Thoracic aorta (tissue), 2 donors: ENCODE results near the gene ERCC2. TPM values are rescaled to one million over a fixed set of nuclear protein-coding genes. Genes with fewer than 3 reads are reported as not detected.

Experiments
- ATAC-seq: fragments of 150-250 bp; one replicate; pipeline ENCODE4 v1.8.0; 2017; ENCODE audit warnings: low read depth; ENCODE audit not compliant: insufficient number of reproducible peaks, low FRiP score
- DNase-seq: peaks from one replicate; pipeline ENCODE4 v3.0.0-alpha.2; 2020; ENCODE audit warnings: low spot score
- H3K27ac ChIP-seq, 2 donors: fragments of 200-600 bp; sonication (generic); 1 replicate in 1 of 2; 2 replicates in 1 of 2; pipeline ENCODE4 v1.5.1; 2016; ENCODE audit warnings: mild to moderate bottlenecking in 2 of 2, moderate library complexity in 2 of 2
- H3K27me3 ChIP-seq: fragments of 200-600 bp; sonication (generic); replicated peaks from 2 replicates; pipeline ENCODE4 v1.6.0; 2016; ENCODE audit warnings: mild to moderate bottlenecking; ENCODE audit not compliant: insufficient read depth
- H3K36me3 ChIP-seq: fragments of 200-600 bp; sonication (generic); one replicate; pipeline ENCODE4 v1.5.1; 2016
- H3K4me1 ChIP-seq, 2 donors: fragments of 200-600 bp; sonication (generic); 1 replicate in 1 of 2; 2 replicates in 1 of 2; pipeline versions ENCODE4 v1.5.1 to v1.6.0; 2016; ENCODE audit warnings: low read depth in 2 of 2, mild to moderate bottlenecking in 1 of 2; ENCODE audit not compliant: control insufficient read depth in 1 of 2
- H3K4me3 ChIP-seq: fragments of 200-600 bp; sonication (generic); 2 replicates; pipeline ENCODE4 v1.5.1; 2016; ENCODE audit warnings: mild to moderate bottlenecking
- H3K9me3 ChIP-seq: fragments of 200-600 bp; sonication (generic); 2 replicates; pipeline ENCODE4 v1.5.1; 2016
- CTCF ChIP-seq: fragments of 200-600 bp; sonication (generic); IDR thresholded peaks from one replicate; pipeline ENCODE4 v1.5.1; 2019; ENCODE audit warnings: antibody characterized with exemption
- total RNA-seq, 2 donors: library from RNA; depleted of rRNA; stranded (reverse); fragments of >200 nt; gene quantifications; one replicate each; pipeline versions ENCODE4 v1.1.0 to v1.2.3, GENCODE V29; 2016

ERCC2 gene
- total RNA-seq, 2 donors from 2014 or later = 11.6 to 18.3 TPM

GRCh38 chr19:45305007-45305406, 65.4 kb downstream of the ERCC2 start:
- no peak for TF ChIP-seq CTCF
- H3K36me3 ChIP-seq = no peaks in the 10 kb centered on the region
- H3K27me3 ChIP-seq = no peaks in the 10 kb centered on the region
- DNase-seq = no peak
- H3K9me3 ChIP-seq = no peaks in the 10 kb centered on the region
- no peaks in the 10 kb centered on the region for H3K4me1 ChIP-seq
- no peak overlapping the region for H3K27ac ChIP-seq
- H3K4me3 ChIP-seq = no peak overlapping the region
- no peak for ATAC-seq

GRCh38 chr19:45304141-45304926, 66.0 kb downstream of the ERCC2 start:
- Histone ChIP-seq H3K27ac (no peak overlapping the region), H3K36me3 (peaks cover under 1% of the 10 kb centered on the region), H3K4me1 (no peaks in the 10 kb centered on the region), H3K9me3 (no peaks in the 10 kb centered on the region), H3K27me3 (no peaks in the 10 kb centered on the region), H3K4me3 (no peak overlapping the region)
- DNase-seq (no peak), ATAC-seq (no peak)
- TF ChIP-seq CTCF = no peak

DNA sequence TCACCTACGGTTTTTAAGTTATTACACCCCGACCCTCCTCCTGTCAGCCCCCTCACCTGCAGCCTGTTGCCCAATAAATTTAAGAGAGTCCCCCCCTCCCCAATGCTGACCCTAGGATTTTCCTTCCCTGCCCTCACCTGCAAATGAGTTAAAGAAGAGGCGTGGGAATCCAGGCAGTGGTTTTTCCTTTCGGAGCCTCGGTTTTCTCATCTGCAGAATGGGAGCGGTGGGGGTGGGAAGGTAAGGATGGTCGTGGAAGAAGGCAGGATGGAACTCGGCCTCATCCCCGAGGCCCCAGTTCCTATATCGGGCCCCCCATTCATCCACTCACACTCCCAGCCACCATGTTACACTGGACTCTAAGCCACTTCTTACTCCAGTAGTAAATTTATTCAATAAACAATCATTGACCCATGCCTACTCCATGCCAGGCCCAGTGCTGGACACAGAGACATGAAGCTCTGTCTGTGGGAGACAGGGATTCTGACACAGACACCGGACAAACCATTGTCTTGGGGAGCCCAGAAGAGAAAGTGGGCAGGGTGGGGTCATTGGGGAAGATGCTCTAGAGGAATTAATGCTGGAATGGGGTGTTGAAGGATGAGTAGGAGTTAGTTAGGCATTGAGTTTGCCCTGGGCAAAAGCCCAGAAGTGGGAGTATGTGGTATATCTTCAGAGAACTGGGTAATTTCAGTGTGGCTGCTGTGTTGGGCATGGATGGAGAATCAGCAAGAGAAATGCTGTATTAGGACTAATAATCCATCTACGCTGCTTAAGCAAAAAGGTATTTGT, 66.9 kb downstream of the ERCC2 start:
- no peak for TF ChIP-seq CTCF
- Histone ChIP-seq H3K36me3 (peaks cover 4% of the 10 kb centered on the region), H3K27ac (no peak overlapping the region), H3K4me1 (no peaks in the 10 kb centered on the region), H3K4me3 (no peak overlapping the region), H3K9me3 (no peaks in the 10 kb centered on the region), H3K27me3 (no peaks in the 10 kb centered on the region)
- no peak for ATAC-seq
- no peak for DNase-seq

GRCh38 chr19:45302416-45302815, 68.0 kb downstream of the ERCC2 start:
- TF ChIP-seq CTCF = no peak
- no peak for DNase-seq
- H3K27me3 ChIP-seq = no peaks in the 10 kb centered on the region
- ATAC-seq = no peak
- no peak overlapping the region for H3K27ac ChIP-seq
- peaks cover 4% of the 10 kb centered on the region for H3K36me3 ChIP-seq
- H3K4me1 ChIP-seq = no peaks in the 10 kb centered on the region
- no peaks in the 10 kb centered on the region for H3K9me3 ChIP-seq
- no peak overlapping the region for H3K4me3 ChIP-seq

Other genes starting within 250 kb of the ERCC2 start
- gene NKPD1, start 209.6 kb downstream of the ERCC2 start, total RNA-seq = under 1 TPM; 0.49 to 0.81 TPM
- 1 to 10 TPM; 6.6 to 8.3 TPM for gene TRAPPC6A, start 192.3 kb downstream of the ERCC2 start, total RNA-seq
- 10 to 100 TPM; 20.7 to 21.4 TPM for gene BLOC1S3, start 191.8 kb downstream of the ERCC2 start, total RNA-seq
- 1 to 10 TPM; 2.2 to 2.4 TPM for gene EXOC3L2, start 125.2 kb downstream of the ERCC2 start, total RNA-seq
- gene MARK4, start 119.3 kb downstream of the ERCC2 start, total RNA-seq = 10 to 100 TPM; 24.1 to 36.2 TPM
- 1 to 10 TPM in 1 of 2 donors, under 1 TPM in 1; 0.85 to 3.0 TPM for gene CKM, start 47.7 kb downstream of the ERCC2 start, total RNA-seq
- gene KLC3, start 29.8 kb downstream of the ERCC2 start, total RNA-seq = not detected
- 100 to 1,000 TPM in 1 of 2 donors, 10 to 100 TPM in 1; 51.2 to 112 TPM for gene PPP1R13L, start 34.5 kb upstream of the ERCC2 start, total RNA-seq
- 1 to 10 TPM; 2.2 to 9.9 TPM for gene POLR1G, start 36.1 kb upstream of the ERCC2 start, total RNA-seq
- 100 to 1,000 TPM in 1 of 2 donors, 10 to 100 TPM in 1; 99.8 to 224 TPM for gene ERCC1, start 53.3 kb upstream of the ERCC2 start, total RNA-seq
- 100 to 1,000 TPM; 126 to 587 TPM for gene FOSB, start 97.4 kb upstream of the ERCC2 start, total RNA-seq
- 10 to 100 TPM; 16.0 to 22.6 TPM for gene RTN2, start 126.5 kb upstream of the ERCC2 start, total RNA-seq
- gene PPM1N, start 127.9 kb upstream of the ERCC2 start, total RNA-seq = 1 to 10 TPM; 3.5 to 6.6 TPM
- 100 to 1,000 TPM; 208 to 287 TPM for gene VASP, start 136.9 kb upstream of the ERCC2 start, total RNA-seq
- 10 to 100 TPM in 1 of 2 donors, 1 to 10 TPM in 1; 8.4 to 13.1 TPM for gene OPA3, start 214.2 kb upstream of the ERCC2 start, total RNA-seq
- 1 to 10 TPM; 5.1 to 6.6 TPM for gene GPR4, start 231.6 kb upstream of the ERCC2 start, total RNA-seq